Osteoblast (primary cell): Measurements from ENCODE around the gene ABCG1. TPM values are rescaled to one million over a fixed set of nuclear protein-coding genes. Genes with fewer than 3 reads are reported as not detected.
A peak's percentile ranks its signal among the peaks of the same experiment; 100 is the strongest.

Experiments
- DNase-seq: peaks from one replicate; pipeline ENCODE4 v3.0.0; 2011; ENCODE audit warnings: low spot score, mixed read lengths; ENCODE audit not compliant: insufficient read length; ENCODE audit errors: missing footprints
- H2AFZ ChIP-seq: 2 replicates; pipeline ENCODE4 v1.6.0; 2011; ENCODE audit warnings: mild to moderate bottlenecking, low read length
- H3K27ac ChIP-seq: 2 replicates; pipeline ENCODE4 v1.5.1; 2011; ENCODE audit warnings: mild to moderate bottlenecking, low read depth, low read length, moderate library complexity
- H3K27me3 ChIP-seq: 2 replicates; pipeline ENCODE4 v1.6.0; 2012; ENCODE audit warnings: mild to moderate bottlenecking, control low read depth, inconsistent platforms, low read length, moderate library complexity; ENCODE audit not compliant: insufficient read depth
- H3K36me3 ChIP-seq: 2 replicates; pipeline ENCODE4 v1.5.1; 2011; ENCODE audit warnings: mild to moderate bottlenecking, low read length, control low read depth, moderate library complexity; ENCODE audit not compliant: insufficient read depth
- H3K4me1 ChIP-seq: 2 replicates; pipeline ENCODE4 v1.5.1; 2011; ENCODE audit warnings: mild to moderate bottlenecking, low read length, control low read depth, moderate library complexity; ENCODE audit not compliant: insufficient read depth
- H3K4me2 ChIP-seq: 2 replicates; pipeline ENCODE4 v1.6.0; 2011; ENCODE audit warnings: mild to moderate bottlenecking, low read length; ENCODE audit not compliant: insufficient read depth
- H3K4me3 ChIP-seq: fragments of 200-600 bp; sonication (generic); 3 replicates; pipeline ENCODE4 v1.5.1; 2012; ENCODE audit warnings: mild to moderate bottlenecking, low read length, inconsistent platforms; ENCODE audit not compliant: insufficient read depth
- H3K79me2 ChIP-seq: 2 replicates; pipeline ENCODE4 v1.6.0; 2012; ENCODE audit warnings: mild to moderate bottlenecking, low read length, control low read depth, inconsistent platforms; ENCODE audit not compliant: insufficient read depth
- H3K9me3 ChIP-seq: 2 replicates; pipeline ENCODE4 v1.5.1; 2011; ENCODE audit warnings: low read depth, low read length, control low read depth
- H4K20me1 ChIP-seq: 2 replicates; pipeline ENCODE4 v1.6.0; 2012; ENCODE audit warnings: mild to moderate bottlenecking, low read length, control low read depth; ENCODE audit not compliant: insufficient read depth
- total RNA-seq: library from RNA; depleted of rRNA; stranded (reverse); fragments of >200 nt; gene quantifications from 2 replicates; pipeline ENCODE4 v1.2.3, GENCODE V29; 2012
- TF ChIP-seq, protein P1 (sequence below): IDR thresholded peaks from 2 replicates; pipeline ENCODE4 v1.5.1; 2011; ENCODE audit warnings: mild to moderate bottlenecking, low read depth, low read length, moderate library complexity; ENCODE audit errors: extremely low read depth

Gene ABCG1
- total RNA-seq, 1 donor = 0.72 TPM

DNA sequence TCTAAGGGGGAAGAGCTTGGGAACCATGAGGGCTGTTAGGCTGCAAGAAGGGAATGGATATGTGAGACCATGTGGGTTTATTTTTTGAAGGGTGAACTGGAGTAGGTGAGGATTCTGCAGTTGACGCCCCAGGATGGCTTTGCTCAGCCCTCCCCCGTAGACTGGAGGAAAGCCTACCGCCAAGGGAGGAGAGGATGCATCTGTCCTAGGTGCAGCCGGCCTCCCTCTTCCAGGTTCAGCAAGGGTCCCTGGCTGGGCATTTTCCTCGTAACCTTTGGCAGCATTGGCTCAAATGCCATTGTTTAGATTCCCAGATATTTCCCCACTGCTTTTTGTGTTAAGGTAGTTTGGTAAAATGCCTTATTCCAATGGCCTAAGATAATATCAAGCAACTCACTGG lies 79.7 kb downstream of the ABCG1 start:
- Histone ChIP-seq H3K27me3 (no peaks in the 10 kb centered on the region), H3K4me1 (no peaks in the 10 kb centered on the region), H3K4me3 (no peak overlapping the region), H2AFZ (no peak overlapping the region), H3K27ac (no peak overlapping the region), H3K9me3 (no peaks in the 10 kb centered on the region), H4K20me1 (no peaks in the 10 kb centered on the region), H3K79me2 (no peaks in the 10 kb centered on the region), H3K4me2 (no peak overlapping the region), H3K36me3 (no peaks in the 10 kb centered on the region)
- peak; percentile 29 for DNase-seq
- TF ChIP-seq, protein P1, sequence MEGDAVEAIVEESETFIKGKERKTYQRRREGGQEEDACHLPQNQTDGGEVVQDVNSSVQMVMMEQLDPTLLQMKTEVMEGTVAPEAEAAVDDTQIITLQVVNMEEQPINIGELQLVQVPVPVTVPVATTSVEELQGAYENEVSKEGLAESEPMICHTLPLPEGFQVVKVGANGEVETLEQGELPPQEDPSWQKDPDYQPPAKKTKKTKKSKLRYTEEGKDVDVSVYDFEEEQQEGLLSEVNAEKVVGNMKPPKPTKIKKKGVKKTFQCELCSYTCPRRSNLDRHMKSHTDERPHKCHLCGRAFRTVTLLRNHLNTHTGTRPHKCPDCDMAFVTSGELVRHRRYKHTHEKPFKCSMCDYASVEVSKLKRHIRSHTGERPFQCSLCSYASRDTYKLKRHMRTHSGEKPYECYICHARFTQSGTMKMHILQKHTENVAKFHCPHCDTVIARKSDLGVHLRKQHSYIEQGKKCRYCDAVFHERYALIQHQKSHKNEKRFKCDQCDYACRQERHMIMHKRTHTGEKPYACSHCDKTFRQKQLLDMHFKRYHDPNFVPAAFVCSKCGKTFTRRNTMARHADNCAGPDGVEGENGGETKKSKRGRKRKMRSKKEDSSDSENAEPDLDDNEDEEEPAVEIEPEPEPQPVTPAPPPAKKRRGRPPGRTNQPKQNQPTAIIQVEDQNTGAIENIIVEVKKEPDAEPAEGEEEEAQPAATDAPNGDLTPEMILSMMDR = no peak

DNA sequence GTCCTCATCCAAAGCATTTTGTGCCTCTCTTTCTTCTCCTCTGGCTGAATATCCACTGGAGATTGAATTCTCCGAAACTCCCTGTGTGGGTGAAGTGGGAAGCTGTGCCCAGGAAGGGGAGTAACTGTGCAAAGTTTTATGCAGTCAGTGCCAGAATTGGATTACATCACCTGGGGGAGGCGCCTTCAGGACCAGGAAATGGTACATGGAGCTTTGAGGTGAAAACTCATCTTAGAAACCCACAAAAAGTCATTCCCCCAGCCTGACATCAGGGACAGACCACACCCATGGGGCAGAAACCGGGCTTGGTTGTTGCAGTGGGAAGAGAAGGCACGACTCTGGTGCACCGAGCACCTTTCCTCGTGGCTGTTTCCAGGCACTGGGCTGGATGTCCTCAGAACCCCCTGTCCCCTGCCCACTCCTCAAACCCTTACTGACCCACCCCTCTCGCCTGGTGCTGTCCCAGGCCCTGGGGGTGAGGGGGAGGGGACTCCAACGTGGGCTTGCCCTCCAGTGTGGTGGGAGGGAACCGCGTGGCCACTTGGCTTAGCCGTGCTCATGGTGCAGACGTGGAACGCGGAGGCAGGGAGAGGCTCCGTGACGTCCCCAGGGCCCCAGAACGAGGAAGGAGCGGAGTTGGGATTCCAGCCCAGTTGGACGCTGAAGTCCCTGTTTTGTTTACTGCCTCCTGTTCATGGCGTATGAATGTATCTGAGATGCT lies 80.5 kb downstream of the ABCG1 start:
- TF ChIP-seq, protein P1 = no peak
- Histone ChIP-seq H2AFZ (no peak overlapping the region), H3K27ac (no peak overlapping the region)

DNA sequence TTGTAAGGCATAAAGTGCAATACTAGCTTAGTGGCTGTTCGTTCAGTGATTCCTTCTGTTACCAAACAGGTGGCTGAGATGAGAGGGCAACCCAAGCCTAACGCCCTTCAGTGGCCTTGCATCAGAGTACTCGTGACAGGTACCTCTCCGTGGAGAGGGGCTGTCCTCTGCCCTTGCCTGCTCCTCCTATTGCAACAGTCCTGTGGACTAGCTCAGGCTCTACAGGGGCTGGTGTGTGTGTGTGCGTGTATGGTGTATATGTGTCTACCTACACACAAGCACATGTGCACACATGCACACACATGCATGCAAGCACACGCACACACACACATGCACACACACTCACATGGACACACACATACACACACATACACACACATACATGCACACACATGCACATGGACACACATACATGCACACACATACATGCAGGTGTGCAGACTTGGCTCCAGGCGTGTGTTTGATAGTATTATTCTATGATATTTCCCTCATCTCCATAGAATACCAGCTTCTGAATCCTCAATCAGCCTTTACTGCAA lies 81.2 kb downstream of the ABCG1 start:
- Histone ChIP-seq H3K36me3 (no peaks in the 10 kb centered on the region), H4K20me1 (no peaks in the 10 kb centered on the region), H3K4me1 (no peaks in the 10 kb centered on the region), H2AFZ (no peak overlapping the region), H3K4me2 (no peak overlapping the region), H3K27me3 (peaks cover 5% of the 10 kb centered on the region), H3K9me3 (no peaks in the 10 kb centered on the region), H3K4me3 (no peak overlapping the region), H3K27ac (no peak overlapping the region), H3K79me2 (no peaks in the 10 kb centered on the region)
- TF ChIP-seq, protein P1 = no peak
- no peak for DNase-seq

More for the DNA sequence above, 80.5 kb downstream of the ABCG1 start:
- no peaks in the 10 kb centered on the region for H3K36me3 ChIP-seq
- no peaks in the 10 kb centered on the region for H3K79me2 ChIP-seq
- H3K9me3 ChIP-seq = no peaks in the 10 kb centered on the region
- H3K4me2 ChIP-seq = no peak overlapping the region
- H3K4me1 ChIP-seq = no peaks in the 10 kb centered on the region
- H4K20me1 ChIP-seq = no peaks in the 10 kb centered on the region
- peaks cover 5% of the 10 kb centered on the region for H3K27me3 ChIP-seq
- H3K4me3 ChIP-seq = no peak overlapping the region
- peak; percentile 59 for DNase-seq

DNA sequence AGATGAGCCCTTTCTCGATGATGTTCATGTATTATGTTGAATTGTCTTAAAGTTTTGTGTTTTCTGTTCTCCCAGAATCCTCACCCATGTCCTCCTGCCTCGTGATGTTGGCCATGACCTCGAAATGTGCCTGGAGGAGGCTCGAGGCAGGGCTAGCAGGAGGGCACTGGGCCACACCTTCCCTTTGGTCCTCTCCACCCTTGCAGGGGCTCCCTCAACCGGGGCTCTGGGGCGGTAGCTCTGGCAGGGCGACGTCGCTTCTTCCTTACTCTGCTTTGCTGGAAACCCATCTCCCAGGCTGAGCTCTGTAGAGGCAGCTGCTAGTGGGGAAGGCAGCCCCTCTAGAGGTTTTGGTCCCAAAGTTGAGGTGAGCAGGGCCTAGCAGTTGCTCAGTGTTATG lies 82.0 kb downstream of the ABCG1 start:
- Histone ChIP-seq H2AFZ (no peak overlapping the region), H3K27ac (no peak overlapping the region), H3K79me2 (no peaks in the 10 kb centered on the region), H3K27me3 (peaks cover 5% of the 10 kb centered on the region), H3K36me3 (no peaks in the 10 kb centered on the region), H3K9me3 (no peaks in the 10 kb centered on the region), H3K4me1 (no peaks in the 10 kb centered on the region), H4K20me1 (no peaks in the 10 kb centered on the region), H3K4me2 (no peak overlapping the region), H3K4me3 (no peak overlapping the region)
- TF ChIP-seq, protein P1 = no peak
- DNase-seq = peak; percentile 38
